Cerebellar cortex (tissue), 1 donor: Measurements from ENCODE around the gene PTPRN2.

Source experiments
- DNase-seq: peaks from one replicate; pipeline ENCODE4 v3.0.0-alpha.2; 2015; ENCODE audit warnings: low spot score

The PTPRN2 gene

GRCh38 chr7:158025686-158026600 lies 561.7 kb downstream of the PTPRN2 start:
- DNase-seq, result no peak

DNA sequence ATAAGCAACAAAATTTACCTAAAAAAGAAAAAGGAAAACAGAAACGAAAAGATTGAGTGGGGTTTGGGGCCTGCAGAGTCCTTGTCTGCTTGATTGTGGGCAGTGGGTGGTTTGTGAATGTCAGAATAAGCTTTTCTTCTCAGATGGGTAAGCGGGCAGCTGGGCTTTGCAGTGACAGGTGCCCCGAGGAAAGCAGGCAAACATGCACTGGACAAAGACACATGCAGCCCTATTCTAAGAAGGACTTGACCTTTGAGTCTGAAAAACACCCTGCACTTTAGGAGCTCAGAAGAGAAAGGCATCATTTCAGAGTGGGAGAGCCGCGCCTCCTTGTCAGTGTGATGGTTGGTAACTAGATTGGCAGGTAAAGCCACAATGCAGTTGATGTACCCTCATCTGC lies 562.7 kb downstream of the PTPRN2 start:
- DNase-seq, result no peak

- no peak for DNase-seq
Observed at GRCh38 chr7:158024351-158024715, 563.3 kb downstream of the PTPRN2 start.

DNA sequence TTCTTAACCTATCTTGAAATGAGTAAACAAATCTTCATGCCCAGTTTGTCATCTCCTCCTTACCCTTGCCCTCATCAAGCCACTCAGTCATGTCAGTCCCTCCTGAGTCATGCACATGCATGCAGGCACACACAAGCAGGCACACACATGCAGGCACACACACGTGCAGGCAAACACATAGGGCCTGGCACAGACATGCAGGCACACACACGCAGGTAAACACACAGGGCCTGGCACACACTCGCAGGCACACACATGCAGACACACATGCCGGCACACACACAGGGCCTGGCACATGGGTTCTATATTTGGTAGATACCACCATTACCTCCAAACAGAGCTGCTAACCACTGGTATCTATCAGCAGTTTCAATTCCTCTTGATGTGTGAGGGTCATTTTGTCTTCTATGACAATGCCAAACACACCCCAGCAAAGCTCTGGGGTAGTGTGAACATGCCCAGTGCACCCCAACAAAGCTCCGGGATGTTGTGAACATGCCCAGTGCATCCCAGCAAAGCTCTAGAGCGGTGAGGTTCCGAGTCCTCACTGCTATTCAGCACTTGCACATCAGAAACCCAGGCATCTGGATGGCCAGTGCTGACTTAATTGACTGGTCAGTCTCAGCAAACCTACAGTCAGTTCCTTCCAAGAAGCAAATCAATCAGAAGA lies 563.8 kb downstream of the PTPRN2 start:
- DNase-seq, result no peak

GRCh38 chr7:158023157-158023556 lies 564.5 kb downstream of the PTPRN2 start:
- DNase-seq, result no peak

- no peak for DNase-seq
Observed at GRCh38 chr7:158022601-158023000, 565.0 kb downstream of the PTPRN2 start.

- DNase-seq, result no peak
Observed at GRCh38 chr7:158021836-158022235, 565.8 kb downstream of the PTPRN2 start.

GRCh38 chr7:158020706-158021095 lies 566.9 kb downstream of the PTPRN2 start:
- no peak for DNase-seq

GRCh38 chr7:158019726-158020705 lies 567.6 kb downstream of the PTPRN2 start:
- no peak for DNase-seq

- DNase-seq, result no peak
Observed at GRCh38 chr7:158018971-158019645, 568.5 kb downstream of the PTPRN2 start.

- no peak for DNase-seq
Observed at GRCh38 chr7:158018098-158018762, 569.4 kb downstream of the PTPRN2 start.

DNA sequence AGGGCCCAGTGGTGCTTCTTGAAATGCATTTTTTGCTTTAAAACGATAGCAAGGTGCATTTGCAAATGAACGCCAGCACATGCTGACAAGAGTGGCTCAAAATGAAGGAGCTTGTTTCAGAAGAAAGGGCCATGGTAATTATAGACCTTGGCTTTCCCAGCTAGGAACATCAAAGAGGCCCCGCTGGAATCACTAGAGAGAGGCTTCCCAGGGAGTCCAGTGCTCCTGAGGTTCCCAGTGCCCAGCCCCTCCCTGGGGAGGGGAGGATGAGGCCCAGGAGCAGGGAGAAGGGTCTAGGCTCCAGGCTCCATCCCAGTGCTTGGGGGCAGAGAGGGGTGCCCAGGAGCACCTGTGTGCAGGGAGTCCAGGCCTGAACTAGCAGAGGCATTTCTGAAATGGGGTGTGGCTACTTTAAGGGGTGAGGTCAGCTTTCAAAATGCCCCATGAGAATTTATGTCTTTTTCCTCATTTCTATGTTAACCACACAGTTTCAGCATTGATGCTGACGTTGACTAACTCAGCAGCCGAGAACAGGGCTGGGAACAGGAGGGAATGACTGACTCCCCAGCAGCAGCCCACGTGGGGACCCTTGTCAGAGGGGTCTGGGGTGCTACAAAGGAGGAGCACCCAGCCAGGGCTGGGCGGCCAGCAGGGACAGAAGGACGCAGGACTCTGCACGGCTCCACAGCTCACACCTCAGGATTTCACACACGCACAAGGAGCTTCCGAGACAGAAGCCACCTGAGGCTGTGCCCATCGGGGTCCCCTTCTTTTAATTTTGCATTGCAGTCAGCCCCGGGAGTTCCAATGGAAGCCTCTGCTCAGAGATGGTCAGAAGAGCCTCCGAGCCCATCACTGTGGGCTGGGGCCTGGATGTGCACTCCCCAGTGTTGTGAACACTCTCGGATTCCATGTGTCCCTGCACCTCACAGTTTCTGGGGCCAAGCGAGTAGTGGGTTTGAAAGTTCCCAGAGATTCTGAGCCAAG lies 570.2 kb downstream of the PTPRN2 start:
- DNase-seq, result no peak

DNA sequence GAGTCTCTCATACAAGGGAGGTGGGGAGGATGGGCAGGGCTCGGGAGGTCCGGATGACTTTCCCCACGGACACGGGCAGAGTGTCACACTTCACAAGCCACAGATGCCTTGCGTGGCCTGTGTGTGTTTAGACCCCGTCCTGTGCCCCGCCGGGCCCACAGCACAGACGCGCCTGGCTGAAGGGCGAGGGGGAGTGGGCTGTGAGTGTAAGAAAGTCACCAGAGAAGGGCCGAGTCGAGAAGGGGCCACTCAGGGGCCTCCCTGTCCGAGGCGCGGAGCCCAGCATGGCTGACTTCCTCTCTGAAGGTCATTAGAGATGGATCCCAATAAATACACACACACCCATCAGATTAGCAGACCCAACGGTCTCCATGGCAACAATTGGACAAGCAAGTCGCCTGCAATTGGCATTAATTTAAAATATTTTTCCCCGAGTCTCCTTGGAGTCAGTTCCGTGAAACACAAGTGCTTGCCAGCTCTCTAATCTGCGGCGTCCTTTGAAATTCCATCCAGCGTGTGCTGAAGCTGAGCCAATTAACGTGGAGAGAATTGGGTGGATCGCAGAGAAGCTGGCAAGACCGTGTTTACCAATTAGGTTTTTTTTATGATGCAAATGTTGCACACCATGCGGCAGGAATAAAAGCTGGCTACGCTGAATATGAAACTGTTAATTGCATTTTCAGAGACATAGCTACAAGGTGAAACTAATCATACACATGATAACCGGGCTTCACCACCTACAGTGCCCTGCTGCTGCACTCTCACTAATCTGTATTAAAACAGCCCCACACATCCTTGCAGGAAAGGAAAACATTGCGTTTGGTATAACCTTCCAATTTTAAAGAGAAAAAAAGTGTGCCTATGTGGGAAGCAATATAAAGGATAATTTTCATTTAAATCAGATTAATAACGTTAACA lies 571.2 kb downstream of the PTPRN2 start:
- peak; percentile 71 for DNase-seq

DNA sequence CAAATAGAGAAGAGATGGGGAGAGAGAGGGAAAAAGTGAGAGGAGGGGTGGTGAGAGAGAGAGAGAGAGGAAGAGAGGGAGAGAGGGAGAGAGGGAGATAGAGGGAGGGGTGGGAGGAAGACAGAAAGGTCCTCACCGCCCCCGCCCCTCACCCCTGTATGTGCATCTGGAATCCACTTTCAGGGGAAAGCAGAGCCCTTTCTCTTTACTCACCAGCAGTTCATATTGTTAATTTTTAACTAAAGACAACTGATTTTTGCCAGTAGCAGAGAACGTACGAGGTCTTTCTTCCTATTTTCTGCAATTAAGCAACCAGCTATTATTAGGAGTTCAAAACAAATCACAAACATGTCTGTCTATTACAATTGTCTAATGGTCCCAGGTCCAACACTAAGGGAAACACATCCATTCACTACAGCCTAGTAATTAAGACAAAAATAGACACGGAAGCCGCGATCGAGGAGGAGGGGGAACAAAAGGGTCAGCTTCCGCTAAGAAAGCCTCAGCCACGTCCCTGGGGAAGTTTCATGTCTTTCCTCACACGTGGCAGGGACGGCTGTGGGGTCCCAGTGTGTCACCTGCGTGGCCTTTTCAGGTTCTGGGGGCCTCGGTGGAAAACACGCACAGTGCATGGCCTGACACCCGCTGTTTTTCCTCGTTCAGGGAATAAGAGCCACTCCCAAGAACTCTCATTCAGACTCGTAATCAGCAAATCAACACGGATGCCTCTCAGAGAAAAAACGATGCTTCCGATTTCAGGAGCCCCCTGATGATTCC lies 572.0 kb downstream of the PTPRN2 start:
- DNase-seq, result peak; percentile 18

GRCh38 chr7:158014976-158015375 lies 572.6 kb downstream of the PTPRN2 start:
- DNase-seq, result no peak

GRCh38 chr7:158013085-158013668 lies 574.4 kb downstream of the PTPRN2 start:
- peak; percentile 14 for DNase-seq

DNA sequence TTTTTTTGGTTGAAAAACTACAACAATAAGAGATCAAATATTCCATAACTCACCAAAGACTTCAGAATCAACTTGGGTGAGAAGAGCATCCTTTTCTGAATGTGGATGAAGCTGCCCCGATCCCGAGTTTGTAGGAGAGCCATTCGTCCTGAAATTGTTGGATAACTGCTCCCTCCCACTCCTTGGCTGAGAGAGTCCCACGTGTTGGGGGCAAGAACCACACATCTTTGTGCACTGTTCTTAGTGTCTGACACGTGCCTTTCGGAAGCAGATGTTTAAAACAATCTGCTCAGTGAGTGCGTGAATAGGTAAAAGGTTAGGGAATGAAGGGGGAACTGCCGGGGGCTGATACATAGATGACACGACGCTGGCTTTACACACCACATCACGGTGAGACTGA lies 575.7 kb downstream of the PTPRN2 start:
- no peak for DNase-seq
